Liver (tissue), 9 donors: ENCODE results near the gene LAPTM4A. TPM values are rescaled to one million over a fixed set of nuclear protein-coding genes. Genes with fewer than 3 reads are reported as not detected.

Experiments
- DNase-seq: peaks from one replicate; pipeline ENCODE4 v3.0.0-alpha.2; 2017; ENCODE audit warnings: low spot score
- H3K27ac ChIP-seq, 2 donors: one replicate each; pipeline ENCODE4 v1.7.0; 2013; ENCODE audit warnings: inconsistent platforms in 2 of 2, low read length in 2 of 2, control low read depth in 1 of 2, low read depth in 1 of 2, mild to moderate bottlenecking in 1 of 2
- H3K27me3 ChIP-seq, 4 donors: one replicate each; pipeline versions ENCODE4 v1.6.1 to v1.7.0; 2013; ENCODE audit warnings: low read length in 3 of 4, inconsistent platforms in 1 of 4, mild to moderate bottlenecking in 1 of 4, moderate library complexity in 1 of 4; ENCODE audit not compliant: control insufficient read depth in 4 of 4, insufficient read depth in 4 of 4
- H3K36me3 ChIP-seq, 4 donors: one replicate each; pipeline versions ENCODE4 v1.6.1 to v1.7.0; 2013; ENCODE audit warnings: low read length in 3 of 4, mild to moderate bottlenecking in 3 of 4, low read depth in 1 of 4, moderate library complexity in 1 of 4; ENCODE audit not compliant: control insufficient read depth in 4 of 4, insufficient read depth in 3 of 4
- H3K4me1 ChIP-seq, 4 donors: one replicate each; pipeline versions ENCODE4 v1.6.1 to v1.7.0; 2013; ENCODE audit warnings: low read length in 3 of 4, mild to moderate bottlenecking in 3 of 4, moderate library complexity in 1 of 4; ENCODE audit not compliant: control insufficient read depth in 4 of 4, insufficient read depth in 4 of 4
- H3K4me3 ChIP-seq, 3 donors: one replicate each; pipeline versions ENCODE4 v1.6.1 to v1.7.0; 2013; ENCODE audit warnings: low read length in 3 of 3, control low read depth in 1 of 3, low read depth in 1 of 3, mild to moderate bottlenecking in 1 of 3
- H3K9ac ChIP-seq, 2 donors: one replicate each; pipeline ENCODE4 v1.7.0; 2013; ENCODE audit warnings: low read length in 2 of 2, mild to moderate bottlenecking in 2 of 2, moderate library complexity in 2 of 2, control low read depth in 1 of 2, low read depth in 1 of 2
- H3K9me3 ChIP-seq, 4 donors: one replicate each; pipeline versions ENCODE4 v1.6.1 to v1.7.0; 2013; ENCODE audit warnings: low read length in 3 of 4; ENCODE audit not compliant: control insufficient read depth in 4 of 4
- ATF3 ChIP-seq: IDR thresholded peaks from 2 replicates; pipeline ENCODE4 v1.6.1; 2016; ENCODE audit warnings: antibody characterized with exemption
- CTCF ChIP-seq: fragments of 150-350 bp; IDR thresholded peaks from 2 replicates; pipeline ENCODE4 v1.5.1; 2017; ENCODE audit warnings: improper control_type of control experiment, low read depth, low read length; ENCODE audit not compliant: missing input control
- EGR1 ChIP-seq, 2 donors: IDR thresholded peaks; 2 replicates each; pipeline ENCODE4 v1.6.1; 2016 to 2018; ENCODE audit warnings: antibody characterized with exemption in 2 of 2, low read depth in 2 of 2
- FOXA1 ChIP-seq: IDR thresholded peaks from 2 replicates; pipeline ENCODE4 v1.6.1; 2016; ENCODE audit warnings: antibody characterized with exemption
- FOXA2 ChIP-seq: IDR thresholded peaks from 2 replicates; pipeline ENCODE4 v1.6.1; 2016; ENCODE audit warnings: antibody characterized with exemption
- GABPA ChIP-seq, 2 donors: IDR thresholded peaks in 1 of 2; conservative IDR thresholded peaks in 1 of 2; 2 replicates each; pipeline ENCODE4 v1.6.1; 2016; ENCODE audit warnings: antibody characterized with exemption in 2 of 2, mild to moderate bottlenecking in 1 of 2, moderate library complexity in 1 of 2
- HNF4A ChIP-seq, 2 donors: conservative IDR thresholded peaks; 2 replicates each; pipeline ENCODE4 v1.6.1; 2016; ENCODE audit warnings: antibody characterized with exemption in 2 of 2, mild to moderate bottlenecking in 2 of 2
- HNF4G ChIP-seq: IDR thresholded peaks from 2 replicates; pipeline ENCODE4 v1.6.1; 2016; ENCODE audit warnings: antibody characterized with exemption
- JUND ChIP-seq, 2 donors: IDR thresholded peaks; 2 replicates each; pipeline ENCODE4 v1.6.1; 2016; ENCODE audit warnings: antibody characterized with exemption in 2 of 2
- MAX ChIP-seq: IDR thresholded peaks from 2 replicates; pipeline ENCODE4 v1.6.1; 2016; ENCODE audit warnings: antibody characterized with exemption
- NR2F2 ChIP-seq: IDR thresholded peaks from 2 replicates; pipeline ENCODE4 v1.6.1; 2016; ENCODE audit warnings: antibody characterized with exemption
- RAD21 ChIP-seq, 2 donors: IDR thresholded peaks; 2 replicates each; pipeline ENCODE4 v1.6.1; 2016; ENCODE audit warnings: antibody characterized with exemption in 2 of 2, mild to moderate bottlenecking in 2 of 2
- REST ChIP-seq: IDR thresholded peaks from 2 replicates; pipeline ENCODE4 v1.6.1; 2016; ENCODE audit warnings: antibody characterized with exemption, mild to moderate bottlenecking
- RXRA ChIP-seq, 2 donors: IDR thresholded peaks; 2 replicates each; pipeline ENCODE4 v1.6.1; 2017 to 2018; ENCODE audit warnings: antibody characterized with exemption in 2 of 2, mild to moderate bottlenecking in 1 of 2
- SP1 ChIP-seq: IDR thresholded peaks from 2 replicates; pipeline ENCODE4 v1.6.1; 2018; ENCODE audit warnings: antibody characterized with exemption, mild to moderate bottlenecking
- TAF1 ChIP-seq: conservative IDR thresholded peaks from 2 replicates; pipeline ENCODE4 v1.6.1; 2016; ENCODE audit warnings: antibody characterized with exemption, mild to moderate bottlenecking
- YY1 ChIP-seq: IDR thresholded peaks from 2 replicates; pipeline ENCODE4 v1.6.1; 2016; ENCODE audit warnings: antibody characterized with exemption, mild to moderate bottlenecking
- ZBTB33 ChIP-seq: IDR thresholded peaks from 2 replicates; pipeline ENCODE4 v1.6.1; 2016; ENCODE audit warnings: antibody characterized with exemption
- WGBS: extraction: QIAGEN DNeasy Blood & Tissue Kit; methylation state at CpG from one replicate; pipeline ENCODE4 v1.1.7; 2013; 5-methylcytosine and 5-hydroxymethylcytosine counted together
- polyA plus RNA-seq, 2 donors: library from polyadenylated mRNA; stranded (reverse) in 1 of 2; unstranded in 1 of 2; fragments of 200-250 nt in 1 of 2; fragments of >200 nt in 1 of 2; fragmentation: Nextera tagmentation in 1 of 2; extraction: Ambion mirVana in 1 of 2; gene quantifications; one replicate each; pipeline versions ENCODE4 v1.2.1 to v1.2.3, GENCODE V29; 2013 to 2015
- total RNA-seq, 2 donors: library from RNA; depleted of rRNA; stranded (reverse); fragments of >200 nt; gene quantifications; one replicate each; pipeline ENCODE4 v1.2.3, GENCODE V29; 2014
- donor health status: healthy.
- donor health status: healthy.
- donor health status: healthy.
- donor health status: healthy.
- donor health status: healthy.

Gene LAPTM4A
- total and polyA plus RNA-seq, 4 donors, result 69.1 to 183 (median 122) TPM

- WGBS, result 92% methylated on average over 15 of the region's 15 CpGs
- no peaks in the 10 kb centered on the region for H3K9me3 ChIP-seq
- DNase-seq, result no peak
These were observed 40.9 kb upstream of the LAPTM4A start for GRCh38 chr2:20092226-20092900.

More at GRCh38 chr2:20092226-20092900, 40.9 kb upstream of the LAPTM4A start:
- Histone ChIP-seq H3K4me3 (no peak overlapping the region), H3K9ac (no peak overlapping the region), H3K36me3 (no peaks in the 10 kb centered on the region), H3K27me3 (no peaks in the 10 kb centered on the region), H3K27ac (no peak overlapping the region), H3K4me1 (peaks cover 0 to 25% (median 17%) of the 10 kb centered on the region in 4 donors)
- no peak for TF ChIP-seq REST
- no peak for TF ChIP-seq RAD21 (IDR thresholded peaks at IDR 0.05)
- TF ChIP-seq MAX, result no peak
- no peak for TF ChIP-seq NR2F2
- no peak for TF ChIP-seq RXRA (IDR thresholded peaks at IDR 0.05)
- TF ChIP-seq HNF4G, result no peak
- no peak for TF ChIP-seq FOXA2
- no peak for TF ChIP-seq EGR1 (IDR thresholded peaks at IDR 0.05; ENCODE audit: low read depth in 2 of 2)
- no peak for TF ChIP-seq HNF4A (conservative IDR thresholded peaks at IDR 0.05)
- no peak for TF ChIP-seq ZBTB33
- no peak for TF ChIP-seq SP1
- no peak for TF ChIP-seq FOXA1
- no peak for TF ChIP-seq ATF3
- TF ChIP-seq CTCF, result no peak
- TF ChIP-seq JUND (IDR thresholded peaks at IDR 0.05), result no peak
- no peak for TF ChIP-seq YY1
- TF ChIP-seq TAF1, result no peak
- no peak for TF ChIP-seq GABPA (IDR thresholded peaks at IDR 0.05 in 1 of 2, conservative IDR thresholded peaks at IDR 0.05 in 1 of 2)
